Upper lobe of left lung (tissue), 4 donors: ENCODE measurements around the gene TRIM13.

Source experiments
- EP300 ChIP-seq, 4 donors: sonication (generic); formaldehyde crosslinking; IDR thresholded peaks; one replicate each; pipeline ENCODE4 v1.5.1; 2017; ENCODE audit warnings: antibody characterized with exemption in 4 of 4, control low read depth in 2 of 4
- POLR2A ChIP-seq, 4 donors: fragments of 450-650 bp; IDR thresholded peaks; one replicate each; pipeline ENCODE4 v1.5.1; 2016 to 2017; ENCODE audit warnings: antibody characterized with exemption in 4 of 4, mild to moderate bottlenecking in 2 of 4
- POLR2AphosphoS5 ChIP-seq, 2 donors: sonication (generic); formaldehyde crosslinking; IDR thresholded peaks; one replicate each; pipeline ENCODE4 v1.5.1; 2017; ENCODE audit warnings: antibody characterized with exemption in 2 of 2
- TF ChIP-seq, protein P1 (sequence below), 6 experiments: fragments of 450-650 bp in 4 of 6; fragments of 200-600 bp in 2 of 6; sonication (generic) in 2 of 6; IDR thresholded peaks; one replicate each; pipeline ENCODE4 v1.5.1; 2016 to 2019; ENCODE audit warnings: antibody characterized with exemption in 6 of 6

DNA sequence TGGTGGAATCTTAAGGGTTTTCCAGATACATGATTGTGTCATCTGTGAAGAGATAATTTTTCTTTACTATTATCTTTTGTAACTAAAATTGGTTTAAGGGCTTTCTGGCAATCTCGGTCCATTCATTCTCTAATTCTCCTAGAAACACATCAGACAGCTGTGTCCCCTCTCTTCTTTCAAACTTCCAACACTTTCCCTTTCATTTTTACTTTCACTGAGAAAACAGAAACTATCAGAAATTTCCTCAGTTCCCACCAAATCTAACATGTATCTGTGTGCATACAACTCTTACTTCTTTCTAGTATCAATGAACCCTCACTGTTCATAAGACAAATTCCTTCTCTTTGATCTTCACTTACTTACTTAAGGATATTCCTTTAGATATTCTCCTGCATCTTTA lies 58.6 kb downstream of the TRIM13 start:
- TF ChIP-seq, protein P1, sequence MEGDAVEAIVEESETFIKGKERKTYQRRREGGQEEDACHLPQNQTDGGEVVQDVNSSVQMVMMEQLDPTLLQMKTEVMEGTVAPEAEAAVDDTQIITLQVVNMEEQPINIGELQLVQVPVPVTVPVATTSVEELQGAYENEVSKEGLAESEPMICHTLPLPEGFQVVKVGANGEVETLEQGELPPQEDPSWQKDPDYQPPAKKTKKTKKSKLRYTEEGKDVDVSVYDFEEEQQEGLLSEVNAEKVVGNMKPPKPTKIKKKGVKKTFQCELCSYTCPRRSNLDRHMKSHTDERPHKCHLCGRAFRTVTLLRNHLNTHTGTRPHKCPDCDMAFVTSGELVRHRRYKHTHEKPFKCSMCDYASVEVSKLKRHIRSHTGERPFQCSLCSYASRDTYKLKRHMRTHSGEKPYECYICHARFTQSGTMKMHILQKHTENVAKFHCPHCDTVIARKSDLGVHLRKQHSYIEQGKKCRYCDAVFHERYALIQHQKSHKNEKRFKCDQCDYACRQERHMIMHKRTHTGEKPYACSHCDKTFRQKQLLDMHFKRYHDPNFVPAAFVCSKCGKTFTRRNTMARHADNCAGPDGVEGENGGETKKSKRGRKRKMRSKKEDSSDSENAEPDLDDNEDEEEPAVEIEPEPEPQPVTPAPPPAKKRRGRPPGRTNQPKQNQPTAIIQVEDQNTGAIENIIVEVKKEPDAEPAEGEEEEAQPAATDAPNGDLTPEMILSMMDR (IDR thresholded peaks at IDR 0.05): no peak
- no peak for TF ChIP-seq POLR2A (IDR thresholded peaks at IDR 0.05)
- no peak for TF ChIP-seq EP300 (IDR thresholded peaks at IDR 0.05)
- TF ChIP-seq POLR2AphosphoS5 (IDR thresholded peaks at IDR 0.05): no peak
